Adrenal gland (tissue), 12 donors: Measurements from ENCODE around the gene PDK1. TPM values are rescaled to one million over a fixed set of nuclear protein-coding genes. Genes with fewer than 3 reads are reported as not detected.

Experiments
- DNase-seq, 7 donors: peaks; one replicate each; pipeline ENCODE4 v3.0.0-alpha.2; 2019 to 2020
- H3K27ac ChIP-seq, 5 donors: fragments of 200-600 bp; sonication (generic) in 4 of 5; 1 replicate in 3 of 5; 2 replicates in 2 of 5; pipeline versions ENCODE4 v1.5.1 to v1.8.0; 2016 to 2020; ENCODE audit warnings: mild to moderate bottlenecking in 1 of 5
- H3K27me3 ChIP-seq: fragments of 200-600 bp; 2 replicates; pipeline ENCODE4 v1.8.0; 2021
- H3K36me3 ChIP-seq, 2 donors: fragments of 200-600 bp; replicated peaks in 1 of 2; 1 replicate in 1 of 2; 2 replicates in 1 of 2; pipeline versions ENCODE4 v1.5.1 to v1.8.0; 2018 to 2022
- H3K4me1 ChIP-seq, 2 donors: fragments of 200-600 bp; replicated peaks in 1 of 2; 1 replicate in 1 of 2; 2 replicates in 1 of 2; pipeline versions ENCODE4 v1.5.1 to v1.8.0; 2018 to 2021
- H3K4me3 ChIP-seq, 4 donors: fragments of 200-600 bp; sonication (generic) in 3 of 4; one replicate each; pipeline ENCODE4 v1.5.1; 2016 to 2018
- H3K9me3 ChIP-seq, 3 donors: fragments of 200-600 bp; sonication (generic) in 1 of 3; replicated peaks in 1 of 3; 1 replicate in 2 of 3; 2 replicates in 1 of 3; pipeline versions ENCODE4 v1.5.1 to v1.8.0; 2016 to 2021
- POLR2A ChIP-seq, 2 donors: fragments of 450-650 bp; IDR thresholded peaks; one replicate each; pipeline ENCODE4 v1.6.1; 2017; ENCODE audit warnings: antibody characterized with exemption in 2 of 2, mild to moderate bottlenecking in 2 of 2, moderate library complexity in 1 of 2
- WGBS, 4 donors: extraction: QIAGEN DNeasy Blood & Tissue Kit in 2 of 4; methylation state at CpG; one replicate each; pipeline versions ENCODE4 v1.1.5 to v1.1.7; 2013 to 2017; 5-methylcytosine and 5-hydroxymethylcytosine counted together
- intact Hi-C, 2 donors: fragments of 100-400 bp; cut with DNase I; formaldehyde crosslinking; loops; one replicate each; pipeline versions ENCODE4 v1.14.1 to v1.15.0; 2022 to 2023
- polyA plus RNA-seq, 3 donors: library from polyadenylated mRNA; stranded (reverse); fragments of 200-250 nt in 2 of 3; fragments of 350-450 nt in 1 of 3; fragmentation: Illumina TruSeq in 1 of 3; extraction: RNeasy Lipid Tissue Mini Kit (QIAGEN cat#74804) in 1 of 3; gene quantifications; one replicate each; pipeline ENCODE4 v1.2.3, GENCODE V29; 2013 to 2014
- total RNA-seq, 9 donors: library from RNA; depleted of rRNA in 4 of 9; stranded (reverse); fragments of >200 nt in 4 of 9; fragments of 120-200 nt in 1 of 9; fragmentation: NEBNext Ultra II Directional in 1 of 9; extraction: Animal tissue kit (Norgen Biotek cat#: 25700) in 1 of 9; gene quantifications; one replicate each; pipeline versions ENCODE4 v1.1.0 to v1.2.4, GENCODE V29; 2013 to 2023
- TF ChIP-seq, protein P1 (sequence below), 6 experiments: fragments of 450-650 bp in 4 of 6; fragments of 200-600 bp in 2 of 6; sonication (generic) in 1 of 6; IDR thresholded peaks; 1 replicate in 5 of 6; 2 replicates in 1 of 6; pipeline versions ENCODE4 v1.5.1 to v1.8.0; 2016 to 2021; ENCODE audit warnings: antibody characterized with exemption in 6 of 6, mild to moderate bottlenecking in 2 of 6, moderate library complexity in 1 of 6
- donor health status: healthy with polysubstance abuse.
- donor health status: Bipolar disorder and iron deficiency.
- donor health status: DM: yes; HTN: yes; CAD: no.
- donor health status: DM: no; HTN: no; CAD: no.
- donor health status: DM: no; HTN: no; CAD: no.
- donor health status: DM: yes; HTN: yes; CAD: no.

Gene PDK1
- total and polyA plus RNA-seq, 12 donors: 3.6 to 112 (median 20.3) TPM

DNA sequence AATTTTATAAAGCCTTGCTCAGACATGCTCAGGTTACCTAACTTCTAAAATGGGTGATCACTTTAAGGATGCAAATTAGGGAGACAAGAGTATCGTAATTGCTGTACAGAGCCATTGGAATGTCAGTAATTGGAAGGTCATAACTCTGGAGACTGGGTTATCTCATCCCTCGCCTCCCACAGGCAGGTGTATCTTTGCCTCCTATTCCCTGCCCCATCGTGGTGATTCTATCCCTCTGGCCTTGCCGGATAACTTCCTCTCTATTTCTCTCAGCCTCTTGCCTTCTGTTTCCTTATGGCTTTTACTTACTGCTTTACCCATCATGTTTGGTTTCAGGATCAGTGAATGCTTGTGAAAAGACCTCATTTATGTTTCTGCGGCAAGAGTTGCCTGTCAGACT lies 2.5 kb downstream of the PDK1 start:
- Histone ChIP-seq H3K4me1 (peaks cover 11 to 16% of the 10 kb centered on the region in 2 donors), H3K27me3 (no peaks in the 10 kb centered on the region), H3K36me3 (no peaks in the 10 kb centered on the region), H3K27ac (no peak overlapping the region), H3K4me3 (no peak overlapping the region), H3K9me3 (no peaks in the 10 kb centered on the region)
- intact Hi-C loops: no loop called here
- no peak for DNase-seq
- WGBS, 4 donors: 60 to 70% (median 67%) methylated on average over 5 of the region's 5 CpGs
- TF ChIP-seq, protein P1, sequence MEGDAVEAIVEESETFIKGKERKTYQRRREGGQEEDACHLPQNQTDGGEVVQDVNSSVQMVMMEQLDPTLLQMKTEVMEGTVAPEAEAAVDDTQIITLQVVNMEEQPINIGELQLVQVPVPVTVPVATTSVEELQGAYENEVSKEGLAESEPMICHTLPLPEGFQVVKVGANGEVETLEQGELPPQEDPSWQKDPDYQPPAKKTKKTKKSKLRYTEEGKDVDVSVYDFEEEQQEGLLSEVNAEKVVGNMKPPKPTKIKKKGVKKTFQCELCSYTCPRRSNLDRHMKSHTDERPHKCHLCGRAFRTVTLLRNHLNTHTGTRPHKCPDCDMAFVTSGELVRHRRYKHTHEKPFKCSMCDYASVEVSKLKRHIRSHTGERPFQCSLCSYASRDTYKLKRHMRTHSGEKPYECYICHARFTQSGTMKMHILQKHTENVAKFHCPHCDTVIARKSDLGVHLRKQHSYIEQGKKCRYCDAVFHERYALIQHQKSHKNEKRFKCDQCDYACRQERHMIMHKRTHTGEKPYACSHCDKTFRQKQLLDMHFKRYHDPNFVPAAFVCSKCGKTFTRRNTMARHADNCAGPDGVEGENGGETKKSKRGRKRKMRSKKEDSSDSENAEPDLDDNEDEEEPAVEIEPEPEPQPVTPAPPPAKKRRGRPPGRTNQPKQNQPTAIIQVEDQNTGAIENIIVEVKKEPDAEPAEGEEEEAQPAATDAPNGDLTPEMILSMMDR (IDR thresholded peaks at IDR 0.05): no peak
- TF ChIP-seq POLR2A (IDR thresholded peaks at IDR 0.05): no peak

DNA sequence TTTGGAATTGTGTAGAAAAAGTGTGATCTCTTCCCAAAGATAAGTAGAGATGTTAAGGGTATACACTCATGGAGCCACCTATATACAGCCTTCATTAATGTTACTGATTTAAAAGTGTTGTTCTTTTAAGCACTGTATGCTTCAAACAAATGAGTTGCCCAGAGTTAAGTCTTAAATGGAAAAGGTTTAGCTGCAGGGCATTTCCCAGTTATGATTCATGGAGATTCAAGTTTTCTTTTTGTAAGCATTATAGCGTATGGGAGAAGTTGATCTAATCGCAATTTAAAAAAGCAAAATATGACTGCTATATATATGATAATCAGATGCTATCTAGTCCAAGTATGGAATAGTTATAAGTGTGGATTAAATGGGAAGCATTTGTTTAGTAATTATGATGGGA lies 4.8 kb downstream of the PDK1 start:
- Histone ChIP-seq H3K4me1 (peaks cover 6 to 22% of the 10 kb centered on the region in 2 donors), H3K27me3 (no peaks in the 10 kb centered on the region), H3K27ac (no peak overlapping the region), H3K4me3 (no peak overlapping the region), H3K9me3 (no peaks in the 10 kb centered on the region), H3K36me3 (no peaks in the 10 kb centered on the region)
- intact Hi-C loops: no loop called here
- WGBS, 4 donors: 90 to 98% (median 94%) methylated on average over 2 of the region's 2 CpGs
- TF ChIP-seq, protein P1 (IDR thresholded peaks at IDR 0.05): no peak
- TF ChIP-seq POLR2A (IDR thresholded peaks at IDR 0.05): no peak
- DNase-seq: no peak

DNA sequence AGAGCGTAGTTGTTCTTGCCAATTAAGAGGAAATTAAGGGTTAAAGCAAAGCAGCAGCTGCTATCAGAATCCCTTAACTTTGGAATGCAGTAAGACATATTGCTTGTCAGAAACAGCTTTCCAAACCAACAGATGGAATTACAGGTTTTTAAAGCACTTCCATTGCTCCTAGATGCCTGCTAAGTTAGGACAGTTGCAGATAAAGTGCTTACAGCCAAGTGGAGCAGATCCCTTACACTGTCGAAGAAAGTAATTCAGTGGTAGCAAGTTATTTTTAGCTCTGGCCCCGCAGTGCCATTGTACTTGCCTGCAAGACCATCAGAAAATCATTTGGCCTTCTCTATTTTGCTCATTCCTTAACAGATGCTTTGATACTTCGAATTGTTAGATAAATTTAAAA lies 5.4 kb downstream of the PDK1 start:
- no peak overlapping the region for H3K27ac ChIP-seq
- no peaks in the 10 kb centered on the region for H3K9me3 ChIP-seq
- 63 to 67% (median 64%) methylated on average over 4 of the region's 4 CpGs for WGBS, 4 donors
- no peaks in the 10 kb centered on the region for H3K36me3 ChIP-seq
- H3K4me3 ChIP-seq: no peak overlapping the region
- H3K4me1 ChIP-seq: peaks cover 6 to 22% of the 10 kb centered on the region in 2 donors
- intact Hi-C loops: no loop called here
- H3K27me3 ChIP-seq: no peaks in the 10 kb centered on the region
- TF ChIP-seq, protein P1 (IDR thresholded peaks at IDR 0.05): no peak
- TF ChIP-seq POLR2A (IDR thresholded peaks at IDR 0.05): no peak
- no peak for DNase-seq

DNA sequence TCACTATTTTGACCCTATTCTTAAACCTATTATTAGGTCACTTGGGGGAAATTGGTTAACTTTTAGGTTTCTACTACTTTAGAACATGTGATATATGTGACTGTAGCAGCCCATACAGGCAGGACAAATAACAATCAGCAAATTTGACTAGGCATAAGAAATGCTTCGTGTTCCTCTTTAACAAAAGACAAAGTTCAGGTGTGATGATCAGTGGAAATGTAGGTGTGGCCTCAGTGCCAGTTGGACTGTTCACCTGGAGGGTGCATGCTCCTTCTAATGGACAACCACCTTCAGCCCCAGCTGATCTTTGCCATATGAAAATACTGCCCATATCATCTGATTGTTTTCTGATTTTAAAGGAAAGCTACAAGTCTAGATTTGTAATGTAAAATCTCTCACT lies 6.4 kb downstream of the PDK1 start:
- intact Hi-C loops: no loop called here
- Histone ChIP-seq H3K4me3 (no peak overlapping the region), H3K27me3 (no peaks in the 10 kb centered on the region), H3K9me3 (no peaks in the 10 kb centered on the region), H3K36me3 (no peaks in the 10 kb centered on the region), H3K4me1 (peaks cover under 1 to 15% of the 10 kb centered on the region in 2 donors), H3K27ac (no peak overlapping the region)
- 87 to 95% (median 93%) methylated on average over 1 of the region's 1 CpG for WGBS, 4 donors
- no peak for TF ChIP-seq POLR2A (IDR thresholded peaks at IDR 0.05)
- TF ChIP-seq, protein P1 (IDR thresholded peaks at IDR 0.05): no peak
- DNase-seq: no peak
